Measurements from ENCODE around the gene PNPT1. TPM values are rescaled to one million over a fixed set of nuclear protein-coding genes. Genes with fewer than 3 reads are reported as not detected.

PNPT1 gene
- total RNA-seq, 4 donors from 2014 or later, result 13.1 to 24.9 (median 14.2) TPM

- TF ChIP-seq CTCF (IDR thresholded peaks at IDR 0.05; ENCODE audit: low read depth), result no peak
Measured at GRCh38 chr2:55705027-55705653, 11.5 kb upstream of the PNPT1 start.

- TF ChIP-seq CTCF (IDR thresholded peaks at IDR 0.05; ENCODE audit: low read depth), result no peak
Measured at GRCh38 chr2:55703350-55703749, 9.7 kb upstream of the PNPT1 start.

GRCh38 chr2:55672630-55673029, 21.0 kb downstream of the PNPT1 start:
- TF ChIP-seq CTCF (IDR thresholded peaks at IDR 0.05; ENCODE audit: low read depth), result no peak

GRCh38 chr2:55668956-55669355, 24.7 kb downstream of the PNPT1 start:
- no peak for TF ChIP-seq CTCF (IDR thresholded peaks at IDR 0.05; ENCODE audit: low read depth)

- TF ChIP-seq CTCF (IDR thresholded peaks at IDR 0.05; ENCODE audit: low read depth), result no peak
Measured at GRCh38 chr2:55653255-55653654, 40.4 kb downstream of the PNPT1 start.

GRCh38 chr2:55649211-55649610, 44.4 kb downstream of the PNPT1 start:
- TF ChIP-seq CTCF (IDR thresholded peaks at IDR 0.05; ENCODE audit: low read depth), result no peak

- no peak for TF ChIP-seq CTCF (IDR thresholded peaks at IDR 0.05; ENCODE audit: low read depth)
Measured at GRCh38 chr2:55636831-55637230, 56.8 kb downstream of the PNPT1 start.

All from subcutaneous adipose tissue (tissue), 4 donors.